Epithelial cell of proximal tubule (primary cell): ENCODE data around the gene SREBF1. TPM values are rescaled to one million over a fixed set of nuclear protein-coding genes. Genes with fewer than 3 reads are reported as not detected.

Experiments
- DNase-seq: peaks from one replicate; pipeline ENCODE4 v3.0.0-alpha.2; 2011; ENCODE audit warnings: low read depth
- H3K4me3 ChIP-seq: 2 replicates; pipeline ENCODE4 v1.5.1; 2011; ENCODE audit warnings: low read depth, mild to moderate bottlenecking, low read length
- total RNA-seq: library from RNA; depleted of rRNA; stranded (reverse); fragments of >200 nt; gene quantifications from 2 replicates; pipeline ENCODE4 v1.2.3, GENCODE V29; 2015
- TF ChIP-seq, protein P1 (sequence below): conservative IDR thresholded peaks from 2 replicates; pipeline ENCODE4 v1.5.1; 2012; ENCODE audit warnings: low read depth, mild to moderate bottlenecking, low read length

The SREBF1 gene
- total RNA-seq, 1 donor from 2014 or later: 58.3 TPM

DNA sequence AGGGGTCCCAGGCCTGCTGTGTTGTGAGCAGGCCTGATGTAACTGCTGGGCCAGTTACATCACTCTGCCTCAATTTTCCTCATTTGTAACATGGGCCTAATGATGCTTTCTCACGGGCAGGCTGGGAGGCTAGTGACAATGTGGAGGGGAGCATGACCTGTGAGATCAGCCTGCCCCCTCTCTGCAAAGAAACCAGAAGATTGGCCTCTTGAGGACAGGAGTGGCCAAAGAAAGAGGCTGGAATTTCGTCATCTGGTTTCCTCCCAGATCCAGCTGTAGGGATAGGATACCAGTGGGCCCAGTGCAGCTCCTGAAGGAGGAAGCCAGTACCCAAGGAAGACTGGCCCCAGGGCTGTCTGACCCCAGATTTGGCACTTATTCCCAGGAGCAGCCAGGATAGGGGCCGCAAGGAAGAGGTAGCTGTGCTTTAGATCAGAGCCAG, 615 bp upstream of the SREBF1 start:
- H3K4me3 ChIP-seq: peak overlapping the region; percentile 84
- TF ChIP-seq, protein P1, sequence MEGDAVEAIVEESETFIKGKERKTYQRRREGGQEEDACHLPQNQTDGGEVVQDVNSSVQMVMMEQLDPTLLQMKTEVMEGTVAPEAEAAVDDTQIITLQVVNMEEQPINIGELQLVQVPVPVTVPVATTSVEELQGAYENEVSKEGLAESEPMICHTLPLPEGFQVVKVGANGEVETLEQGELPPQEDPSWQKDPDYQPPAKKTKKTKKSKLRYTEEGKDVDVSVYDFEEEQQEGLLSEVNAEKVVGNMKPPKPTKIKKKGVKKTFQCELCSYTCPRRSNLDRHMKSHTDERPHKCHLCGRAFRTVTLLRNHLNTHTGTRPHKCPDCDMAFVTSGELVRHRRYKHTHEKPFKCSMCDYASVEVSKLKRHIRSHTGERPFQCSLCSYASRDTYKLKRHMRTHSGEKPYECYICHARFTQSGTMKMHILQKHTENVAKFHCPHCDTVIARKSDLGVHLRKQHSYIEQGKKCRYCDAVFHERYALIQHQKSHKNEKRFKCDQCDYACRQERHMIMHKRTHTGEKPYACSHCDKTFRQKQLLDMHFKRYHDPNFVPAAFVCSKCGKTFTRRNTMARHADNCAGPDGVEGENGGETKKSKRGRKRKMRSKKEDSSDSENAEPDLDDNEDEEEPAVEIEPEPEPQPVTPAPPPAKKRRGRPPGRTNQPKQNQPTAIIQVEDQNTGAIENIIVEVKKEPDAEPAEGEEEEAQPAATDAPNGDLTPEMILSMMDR: peak; percentile 4
- DNase-seq: no peak

DNA sequence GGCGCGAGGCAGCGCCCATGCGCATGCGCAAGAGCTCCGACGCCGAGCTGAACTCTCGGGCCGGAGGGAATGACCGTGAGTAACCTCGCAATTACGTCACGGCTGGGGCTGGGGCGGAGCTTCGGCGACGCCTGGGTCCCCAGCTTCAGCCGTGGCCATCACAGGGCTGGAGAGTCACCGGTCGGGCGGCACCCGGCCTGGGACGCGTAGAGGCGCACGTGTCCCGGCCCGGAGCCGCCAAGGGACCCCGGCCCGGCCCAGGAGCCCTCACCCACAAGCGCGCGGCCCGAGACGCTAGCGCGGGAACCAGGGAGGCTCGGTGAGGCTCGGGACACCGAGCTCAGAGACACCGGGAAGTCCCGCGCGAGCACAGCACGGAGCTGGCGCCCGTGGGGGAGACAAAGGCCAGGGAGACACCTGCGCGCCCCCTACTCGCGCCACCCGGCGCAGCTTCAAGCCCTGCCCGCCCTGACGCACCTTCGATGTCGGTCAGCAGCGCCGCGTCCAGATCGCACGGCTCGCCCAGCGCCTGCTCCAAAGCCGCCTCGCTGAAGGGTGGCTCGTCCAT, 452 bp downstream of the SREBF1 start:
- TF ChIP-seq, protein P1: no peak
- peak overlapping the region; percentile 84 for H3K4me3 ChIP-seq
- DNase-seq: peak; percentile 40

DNA sequence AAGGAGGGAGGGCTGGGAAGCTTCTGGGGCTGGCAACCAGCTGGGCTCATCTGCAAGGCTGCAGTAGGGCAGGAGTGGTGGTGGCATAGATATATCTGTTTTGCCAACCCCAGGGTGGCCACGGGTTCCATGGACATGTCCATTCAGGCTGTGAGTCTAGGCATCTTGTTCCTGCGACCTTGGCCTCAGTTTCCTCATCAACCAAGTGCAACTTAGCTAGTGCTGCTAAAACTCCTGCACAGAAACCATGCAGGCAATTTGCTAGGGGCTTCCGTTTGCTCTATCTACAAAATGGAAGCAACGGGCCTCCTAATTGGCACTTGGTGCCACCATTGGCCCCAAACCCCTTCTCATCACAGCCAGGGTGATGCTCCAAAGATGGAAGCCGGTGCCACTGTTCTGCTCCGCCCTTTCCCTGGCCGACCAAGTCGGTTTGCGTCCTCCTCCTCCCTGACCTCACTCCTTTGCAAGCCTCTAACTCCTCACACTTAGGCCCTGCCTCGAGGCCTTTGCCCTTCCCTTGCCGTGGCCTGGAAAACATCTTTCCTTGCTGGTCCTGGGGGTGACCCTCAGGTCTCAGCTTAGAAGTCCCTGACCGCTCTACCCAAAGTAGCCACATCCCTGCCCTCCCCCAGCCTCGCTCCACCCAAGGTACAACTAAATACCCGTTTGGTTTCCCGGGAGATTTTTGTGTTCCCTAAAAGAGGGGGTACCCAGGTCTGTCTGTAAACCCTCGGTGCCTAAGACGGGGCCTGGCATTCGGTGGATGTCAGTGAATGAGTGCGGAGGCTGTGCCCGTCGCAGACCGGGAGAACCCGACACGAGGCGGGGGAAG, 1.2 kb downstream of the SREBF1 start:
- TF ChIP-seq, protein P1: no peak
- no peak for DNase-seq
- H3K4me3 ChIP-seq: peak overlapping the region; percentile 84

DNA sequence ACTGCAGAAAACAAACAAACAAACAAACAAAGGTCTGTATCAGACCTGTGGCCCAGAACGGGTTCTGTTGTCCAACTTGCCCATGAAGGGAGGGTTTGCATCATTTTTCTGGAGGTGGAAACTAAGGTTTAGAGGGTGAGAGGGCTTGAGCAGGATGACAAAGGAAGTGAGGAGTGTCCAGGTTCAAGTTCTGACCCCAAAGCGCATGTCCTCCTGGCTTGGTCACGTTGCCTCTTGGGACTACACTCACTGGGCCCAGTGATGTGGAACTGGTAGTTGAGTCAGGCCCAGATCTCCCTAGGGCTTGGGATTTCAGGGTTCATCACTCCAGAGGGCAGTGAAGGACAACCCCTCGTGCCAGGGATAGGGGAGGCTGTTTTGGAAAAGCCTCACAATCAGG, 1.8 kb downstream of the SREBF1 start:
- DNase-seq: peak; percentile 61
- TF ChIP-seq, protein P1: no peak
- H3K4me3 ChIP-seq: peak overlapping the region; percentile 84

DNA sequence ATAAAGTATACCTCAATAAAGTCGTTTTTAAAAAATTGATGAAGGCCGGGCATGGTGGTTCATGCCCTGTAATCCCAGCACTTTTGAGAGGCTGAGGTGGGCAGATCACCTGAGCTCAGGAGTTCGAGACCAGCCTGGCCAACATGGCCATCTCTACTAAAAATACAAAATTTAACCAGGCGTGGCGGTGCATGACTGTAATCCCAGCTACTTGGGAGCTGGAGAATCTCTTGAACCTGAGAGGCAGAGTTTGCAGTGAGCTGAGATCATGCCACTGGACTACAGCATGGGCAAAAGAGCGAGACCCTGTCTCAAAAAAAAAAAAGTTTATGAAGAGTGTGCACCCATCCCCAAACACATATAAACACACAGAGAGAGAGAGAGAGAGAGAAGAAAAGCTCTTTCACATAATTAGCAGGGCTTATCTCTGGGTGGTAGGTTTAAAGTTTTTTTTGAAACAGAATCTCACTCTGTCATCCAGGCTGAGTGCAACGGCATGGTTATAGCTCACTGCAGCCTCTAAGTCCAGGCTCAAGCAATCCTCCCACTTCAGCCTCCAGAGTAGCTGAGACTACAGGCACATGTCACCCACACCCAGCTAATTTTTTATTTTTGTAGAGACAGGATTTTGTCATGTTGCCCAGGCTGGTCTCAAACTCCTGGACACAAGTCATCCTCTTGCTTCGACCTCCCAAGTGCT, 3.0 kb downstream of the SREBF1 start:
- H3K4me3 ChIP-seq: no peak overlapping the region

DNA sequence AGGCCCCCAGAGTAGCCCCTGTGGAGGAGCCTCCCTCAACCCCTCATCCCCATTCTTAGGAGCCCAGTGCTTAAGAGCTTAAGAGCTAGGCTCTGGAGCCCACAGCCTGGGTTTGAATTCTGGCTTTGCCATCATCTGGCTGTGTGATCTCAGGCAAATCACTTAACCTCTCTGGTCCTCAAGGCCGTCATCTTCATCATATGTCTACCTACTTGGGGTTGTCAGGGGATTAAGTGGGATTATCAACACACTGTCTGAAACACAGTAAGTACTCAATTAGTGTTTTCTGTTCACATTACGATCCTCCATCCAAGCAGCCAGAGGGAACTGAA, 4.8 kb downstream of the SREBF1 start:
- no peak for DNase-seq
- TF ChIP-seq, protein P1: no peak
- no peak overlapping the region for H3K4me3 ChIP-seq

More for the DNA sequence above, 3.0 kb downstream of the SREBF1 start:
- DNase-seq: no peak
- TF ChIP-seq, protein P1: no peak
